ENCODE results near the gene ANKS3.

DNA sequence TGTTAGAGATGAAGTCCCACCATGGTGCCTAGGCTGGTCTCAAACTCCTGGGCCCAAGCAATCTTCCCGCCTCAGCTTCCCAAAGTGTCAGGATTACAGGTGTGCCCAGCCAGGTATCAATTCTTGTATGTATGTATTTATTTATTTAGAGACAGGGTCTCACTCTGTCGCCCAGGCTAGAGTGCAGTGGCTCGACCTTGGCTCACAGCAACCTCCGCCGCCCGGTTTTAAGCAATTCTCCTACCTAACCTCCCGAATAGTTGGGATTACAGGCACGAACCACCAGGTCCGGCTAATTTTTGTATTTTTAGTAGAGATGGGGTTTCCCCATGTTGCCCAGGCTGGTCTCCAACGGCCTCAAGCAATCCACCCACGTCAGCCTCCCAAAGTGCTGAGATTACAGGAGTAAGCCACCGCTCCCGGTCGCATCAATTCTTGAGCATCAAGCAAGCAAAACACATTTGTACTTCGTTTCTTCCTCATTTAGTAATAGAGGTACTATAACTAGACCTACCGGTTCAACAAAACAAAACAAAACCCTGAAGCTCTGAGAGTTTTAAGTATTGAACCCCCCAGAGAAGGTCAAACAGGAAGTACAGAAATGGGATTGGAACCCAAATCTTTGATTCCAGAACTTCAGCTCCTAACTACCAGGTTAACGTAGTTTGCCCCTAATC, 33.9 kb upstream of the ANKS3 start:
- no peak for TF ChIP-seq POLR2A (IDR thresholded peaks at IDR 0.05)
- TF ChIP-seq, protein P1, sequence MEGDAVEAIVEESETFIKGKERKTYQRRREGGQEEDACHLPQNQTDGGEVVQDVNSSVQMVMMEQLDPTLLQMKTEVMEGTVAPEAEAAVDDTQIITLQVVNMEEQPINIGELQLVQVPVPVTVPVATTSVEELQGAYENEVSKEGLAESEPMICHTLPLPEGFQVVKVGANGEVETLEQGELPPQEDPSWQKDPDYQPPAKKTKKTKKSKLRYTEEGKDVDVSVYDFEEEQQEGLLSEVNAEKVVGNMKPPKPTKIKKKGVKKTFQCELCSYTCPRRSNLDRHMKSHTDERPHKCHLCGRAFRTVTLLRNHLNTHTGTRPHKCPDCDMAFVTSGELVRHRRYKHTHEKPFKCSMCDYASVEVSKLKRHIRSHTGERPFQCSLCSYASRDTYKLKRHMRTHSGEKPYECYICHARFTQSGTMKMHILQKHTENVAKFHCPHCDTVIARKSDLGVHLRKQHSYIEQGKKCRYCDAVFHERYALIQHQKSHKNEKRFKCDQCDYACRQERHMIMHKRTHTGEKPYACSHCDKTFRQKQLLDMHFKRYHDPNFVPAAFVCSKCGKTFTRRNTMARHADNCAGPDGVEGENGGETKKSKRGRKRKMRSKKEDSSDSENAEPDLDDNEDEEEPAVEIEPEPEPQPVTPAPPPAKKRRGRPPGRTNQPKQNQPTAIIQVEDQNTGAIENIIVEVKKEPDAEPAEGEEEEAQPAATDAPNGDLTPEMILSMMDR (IDR thresholded peaks at IDR 0.05), result no peak
